H54 (cell line): ENCODE results near the gene KIZ.

ENCODE experiments used
- DNase-seq: peaks from one replicate; pipeline ENCODE4 v3.0.0; 2011; ENCODE audit warnings: low spot score, mixed read lengths; ENCODE audit not compliant: insufficient read length
- FAIRE-seq: peaks from 3 replicates; lab custom pipeline; 2011; peaks lifted over from hg19 to GRCh38; lab: Jason Lieb, UNC
- POLR2A ChIP-seq: IDR thresholded peaks from 2 replicates; pipeline ENCODE4 v1.6.1; 2011; ENCODE audit warnings: low read depth, mild to moderate bottlenecking, low read length

KIZ gene

DNA sequence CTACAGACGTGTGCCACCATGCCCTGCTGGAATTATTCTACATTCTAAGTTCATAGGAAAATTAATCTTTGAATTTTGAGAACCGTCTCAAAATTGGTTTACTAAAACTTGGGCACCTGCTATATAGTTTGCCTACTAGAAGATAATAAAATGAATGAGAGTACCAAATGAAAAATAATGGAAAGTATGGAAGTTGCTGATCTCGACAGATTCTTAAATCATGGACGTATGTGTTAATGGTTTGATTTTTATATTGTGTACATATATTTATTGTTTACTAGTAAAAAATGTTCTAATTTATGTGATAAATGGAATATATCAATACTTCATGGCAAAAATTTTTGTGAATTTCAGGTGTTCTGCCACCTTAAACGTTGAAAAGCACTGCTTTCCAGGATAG, 60.0 kb downstream of the KIZ start:
- no peak for FAIRE-seq

DNA sequence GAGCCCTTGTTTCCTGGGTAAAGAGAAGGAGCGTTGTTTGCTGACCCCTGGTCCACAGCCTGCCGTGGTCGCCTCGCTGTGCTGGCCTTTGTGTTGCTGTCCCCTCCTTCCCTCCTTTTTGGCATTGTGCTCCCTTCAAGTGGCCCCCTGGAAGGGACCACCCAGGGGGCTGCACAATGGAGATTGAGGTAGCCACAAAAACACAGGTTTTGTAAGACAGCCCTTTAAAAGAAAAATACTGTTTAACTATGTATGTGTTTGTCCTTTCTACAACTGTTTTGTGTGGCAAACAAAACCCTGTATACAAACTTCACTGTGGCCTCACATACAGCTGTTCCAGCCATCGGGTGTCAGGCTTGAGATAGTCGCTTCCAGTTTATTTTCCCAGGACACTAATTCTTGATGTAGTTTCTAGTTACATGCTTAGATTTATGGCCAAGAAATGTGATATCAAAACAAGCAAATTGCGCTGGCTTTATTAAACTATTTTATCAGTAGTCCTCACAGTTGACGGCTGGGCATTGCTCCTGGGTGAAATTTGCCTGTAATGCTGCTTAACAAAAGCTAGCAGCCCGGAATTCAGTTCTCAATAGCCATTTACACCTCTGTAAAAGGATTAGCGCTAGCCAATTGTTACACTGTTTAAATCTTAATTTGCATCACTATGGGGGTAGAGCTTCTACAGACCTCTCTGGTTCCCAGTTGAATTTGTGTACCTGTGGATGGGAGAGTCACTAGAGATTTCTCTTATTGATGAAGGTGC, 64.1 kb downstream of the KIZ start:
- no peak for TF ChIP-seq POLR2A
- FAIRE-seq (no peak), DNase-seq (no peak)

More for the DNA sequence above, 60.0 kb downstream of the KIZ start:
- no peak for TF ChIP-seq POLR2A
- no peak for DNase-seq

DNA sequence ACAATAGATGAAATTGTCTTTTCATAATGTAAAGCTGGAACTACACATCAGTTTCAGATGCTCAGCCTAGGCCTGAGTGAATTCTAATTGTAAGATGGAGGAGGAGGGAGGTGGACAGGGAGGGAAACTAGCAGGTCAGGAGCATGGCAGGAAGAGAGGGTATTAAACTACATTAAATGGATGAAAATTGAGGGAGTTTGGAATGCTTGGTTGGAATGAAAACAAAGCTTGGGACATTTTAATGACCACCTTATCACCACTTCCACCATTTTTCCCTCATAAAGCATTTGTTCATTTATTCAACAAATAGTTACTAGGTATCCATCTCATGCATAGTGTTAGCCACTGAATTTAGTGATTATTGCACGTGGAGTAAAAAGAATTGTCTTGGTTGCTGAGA, 65.0 kb downstream of the KIZ start:
- TF ChIP-seq POLR2A = no peak
- DNase-seq (no peak), FAIRE-seq (no peak)

- DNase-seq (no peak), FAIRE-seq (no peak)
Measured at GRCh38 chr20:21191839-21192238, 66.0 kb downstream of the KIZ start.

DNA sequence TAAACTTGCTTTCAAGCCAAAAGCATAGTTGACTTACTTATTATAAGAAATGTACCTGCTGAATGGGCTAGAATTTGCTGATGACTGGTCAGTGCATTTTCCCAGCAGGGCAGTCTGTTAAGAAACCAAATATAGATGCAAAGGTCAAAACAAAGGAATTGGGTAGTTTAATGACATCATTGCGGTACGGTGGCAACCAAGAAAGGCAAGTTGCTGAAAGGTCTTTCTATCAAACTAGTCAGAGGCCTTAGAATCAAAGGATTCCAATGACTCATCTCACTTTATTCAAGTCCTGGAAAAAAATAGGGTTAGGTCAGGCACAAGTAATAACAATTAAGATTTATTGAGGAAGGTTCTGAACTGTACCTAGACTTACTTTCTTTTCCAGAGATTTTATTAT, 76.4 kb downstream of the KIZ start:
- no peak for TF ChIP-seq POLR2A
- DNase-seq (peak; percentile 38), FAIRE-seq (peak; percentile 95)

More at GRCh38 chr20:21191839-21192238, 66.0 kb downstream of the KIZ start:
- TF ChIP-seq POLR2A = no peak

- DNase-seq (no peak), FAIRE-seq (no peak)
- TF ChIP-seq POLR2A = no peak
Measured at GRCh38 chr20:21203088-21203656, 77.3 kb downstream of the KIZ start.

DNA sequence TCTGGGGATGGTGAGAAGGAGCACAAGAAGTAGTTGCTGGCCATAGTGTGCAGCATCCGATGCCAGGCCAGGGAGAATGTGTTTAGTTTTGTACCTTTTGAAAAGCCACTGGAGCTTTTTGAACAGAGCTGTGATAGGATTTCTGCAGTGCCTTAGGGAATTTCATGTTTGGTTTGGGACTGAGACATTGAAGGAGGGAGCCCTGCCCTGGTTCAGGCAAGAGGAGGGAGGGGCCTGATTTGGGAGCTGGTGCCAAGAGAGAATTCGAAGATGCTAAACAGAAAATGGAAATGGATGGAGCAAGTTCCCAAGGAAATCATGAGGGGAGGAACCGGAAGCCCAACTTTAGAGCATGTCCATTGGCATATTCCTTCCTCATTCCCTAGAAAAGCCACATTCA, 80.7 kb downstream of the KIZ start:
- TF ChIP-seq POLR2A = no peak
- no peak for FAIRE-seq

DNA sequence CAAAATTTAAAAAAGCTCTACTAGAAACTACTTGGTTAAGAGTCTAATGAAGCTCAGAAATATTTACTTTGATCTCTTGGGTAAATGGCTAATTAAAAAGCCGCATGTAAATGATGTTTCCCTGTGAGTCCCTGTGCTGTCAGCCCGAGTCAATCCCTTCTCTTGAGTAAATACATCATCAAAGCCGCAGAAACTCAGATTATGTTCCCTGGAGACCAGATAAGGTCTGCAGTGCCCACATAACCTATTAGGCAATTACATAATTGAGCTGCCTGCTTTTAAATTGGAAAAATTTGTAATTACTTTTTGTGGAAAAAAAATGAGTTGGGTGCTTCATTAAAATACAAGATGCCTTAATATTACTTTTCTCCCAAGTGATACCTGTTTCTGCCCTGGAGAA, 83.1 kb downstream of the KIZ start:
- FAIRE-seq (no peak), DNase-seq (no peak)
- no peak for TF ChIP-seq POLR2A

More for the DNA sequence above, 80.7 kb downstream of the KIZ start:
- DNase-seq = no peak

DNA sequence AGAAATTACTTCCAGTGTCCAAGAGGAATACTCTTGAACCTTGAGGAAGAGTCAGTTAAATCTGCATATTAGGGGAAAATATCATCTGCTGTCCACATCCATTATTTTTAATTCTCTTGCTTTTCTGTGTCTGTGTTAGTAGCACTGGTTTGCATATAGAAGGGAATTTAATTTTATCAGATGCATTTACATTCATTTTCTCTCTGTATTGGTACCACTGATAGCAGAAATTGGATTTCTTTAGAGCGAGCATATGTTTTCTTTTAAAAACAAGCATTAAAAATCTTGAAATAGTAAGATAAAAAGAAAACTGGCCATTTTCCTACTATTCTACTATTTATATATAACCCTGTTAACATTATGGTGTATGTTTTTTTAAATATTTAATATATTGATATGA, 83.8 kb downstream of the KIZ start:
- no peak for DNase-seq
- no peak for TF ChIP-seq POLR2A
- no peak for FAIRE-seq

- FAIRE-seq (no peak), DNase-seq (no peak)
- no peak for TF ChIP-seq POLR2A
Measured at GRCh38 chr20:21213691-21214090, 87.8 kb downstream of the KIZ start.

DNA sequence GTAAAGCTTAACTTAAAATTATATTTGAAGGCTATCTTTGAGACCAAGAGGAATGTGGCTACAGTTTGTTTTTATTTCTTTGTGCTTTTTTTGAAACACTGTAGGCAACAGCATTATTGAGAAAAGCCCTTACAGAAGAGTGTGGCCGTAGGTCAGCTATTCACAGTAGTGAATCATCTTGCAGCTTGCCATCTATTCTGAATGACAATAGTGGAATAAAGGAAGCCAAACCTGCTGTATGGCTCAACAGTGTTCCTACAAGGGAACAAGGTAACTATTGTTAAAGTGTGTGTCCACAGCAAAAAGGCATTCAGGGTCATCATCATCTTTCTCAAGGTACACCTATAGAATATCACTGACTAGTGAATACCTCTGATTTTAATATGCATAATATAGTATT, 88.5 kb downstream of the KIZ start:
- DNase-seq = no peak
- TF ChIP-seq POLR2A = no peak
- FAIRE-seq = no peak

- FAIRE-seq (no peak), DNase-seq (no peak)
- no peak for TF ChIP-seq POLR2A
Measured at GRCh38 chr20:21219686-21220085, 93.8 kb downstream of the KIZ start.

DNA sequence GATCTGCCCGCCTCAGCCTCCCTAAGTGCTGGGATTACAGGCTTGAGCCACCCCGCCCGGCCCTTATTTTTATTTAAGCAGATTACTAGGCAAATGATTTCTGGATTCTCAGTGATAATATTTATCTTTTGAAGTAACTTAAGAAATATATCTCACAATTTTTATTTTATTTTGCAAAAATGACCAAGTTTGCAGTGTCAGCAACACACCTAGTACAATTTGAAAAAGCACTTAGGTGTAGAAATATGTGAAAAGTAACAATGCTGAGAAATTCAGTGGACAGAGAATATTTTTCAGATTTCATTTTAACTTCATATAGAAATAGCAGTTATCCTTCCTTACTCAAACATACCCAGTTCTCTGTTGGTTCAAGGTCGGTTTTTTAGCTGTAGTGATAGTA, 98.3 kb downstream of the KIZ start:
- no peak for TF ChIP-seq POLR2A
- FAIRE-seq (no peak), DNase-seq (no peak)

GRCh38 chr20:21225215-21225947, 99.5 kb downstream of the KIZ start:
- no peak for TF ChIP-seq POLR2A
- FAIRE-seq = no peak
- no peak for DNase-seq
